Stimulated activated CD8-positive, alpha-beta memory T cell treated with anti-CD3 and anti-CD28 coated beads, Interleukin-15, amount 100 ng/mL, for 1 hour (primary cell): Measurements from ENCODE around the gene SLC6A6.

Experiments used
- DNase-seq: peaks from one replicate; pipeline ENCODE4 v3.0.0-alpha.2; 2020; ENCODE audit warnings: low read depth

SLC6A6 gene

DNA sequence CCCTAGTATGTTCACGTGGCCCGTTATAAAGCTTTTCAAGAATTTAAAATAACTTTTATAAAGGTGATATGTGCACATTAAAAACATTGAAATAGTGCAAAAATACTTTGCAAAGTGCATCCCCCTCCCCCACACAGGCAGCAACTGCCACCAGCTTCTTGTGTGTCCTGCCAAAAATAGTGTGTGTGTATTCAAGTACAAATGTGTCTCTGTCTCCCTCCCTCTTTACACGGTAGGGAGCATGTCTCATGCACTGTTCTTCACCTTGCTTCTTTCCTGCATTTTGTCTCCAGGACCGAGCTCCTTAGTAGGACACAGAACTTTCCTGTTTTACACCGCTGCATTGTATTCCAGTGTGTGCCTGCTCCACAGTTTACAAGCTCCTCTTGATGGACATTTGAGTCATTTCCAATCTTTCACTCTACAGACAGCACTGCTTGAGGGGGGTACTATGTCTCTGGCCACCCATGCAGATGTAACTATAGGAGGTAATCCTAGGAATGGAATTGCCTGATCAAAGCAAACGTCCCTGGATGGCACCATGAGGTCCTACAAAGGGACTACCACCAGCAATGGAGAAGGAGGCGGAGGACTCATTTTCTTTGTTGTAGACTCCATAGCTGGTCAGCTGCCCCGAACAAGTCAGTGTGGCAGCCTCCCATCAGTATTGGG lies 52.4 kb downstream of the SLC6A6 start:
- DNase-seq = no peak

DNA sequence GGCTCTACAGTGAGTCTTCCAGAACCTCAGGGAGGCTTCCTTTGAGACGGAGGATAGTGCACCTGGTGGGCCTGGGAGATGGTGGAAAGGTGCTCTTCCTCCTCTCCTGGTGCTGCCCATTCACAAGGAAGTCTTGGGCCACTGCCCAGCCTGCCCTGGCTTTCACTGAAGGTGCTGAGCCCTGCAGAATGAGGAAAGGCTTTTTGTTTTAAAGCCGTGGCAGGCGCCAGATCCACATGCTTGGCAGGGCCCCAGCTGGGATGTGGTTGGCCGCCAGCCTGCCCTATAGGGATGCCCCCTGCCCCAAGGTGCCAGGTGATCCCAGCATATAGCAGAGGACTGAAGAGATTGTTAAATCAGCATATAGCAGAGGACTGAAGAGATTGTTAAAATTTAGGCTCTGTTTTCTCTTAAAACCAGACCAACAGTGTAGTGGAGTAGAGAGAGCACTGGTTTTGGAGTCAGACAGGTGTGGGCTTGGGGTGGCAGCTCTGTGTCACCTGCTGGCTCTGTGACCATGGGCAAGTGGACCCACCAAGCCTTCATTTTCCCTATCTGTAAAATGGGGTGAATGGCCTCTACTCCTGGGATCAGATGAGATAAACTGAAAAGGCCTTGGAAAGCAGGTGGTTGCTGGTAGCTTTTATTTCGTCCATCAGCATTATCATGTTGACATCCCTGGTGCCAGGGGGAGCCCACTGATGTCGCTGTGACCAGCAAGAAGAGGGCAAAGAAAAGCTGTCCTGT lies 53.3 kb downstream of the SLC6A6 start:
- DNase-seq = no peak

DNA sequence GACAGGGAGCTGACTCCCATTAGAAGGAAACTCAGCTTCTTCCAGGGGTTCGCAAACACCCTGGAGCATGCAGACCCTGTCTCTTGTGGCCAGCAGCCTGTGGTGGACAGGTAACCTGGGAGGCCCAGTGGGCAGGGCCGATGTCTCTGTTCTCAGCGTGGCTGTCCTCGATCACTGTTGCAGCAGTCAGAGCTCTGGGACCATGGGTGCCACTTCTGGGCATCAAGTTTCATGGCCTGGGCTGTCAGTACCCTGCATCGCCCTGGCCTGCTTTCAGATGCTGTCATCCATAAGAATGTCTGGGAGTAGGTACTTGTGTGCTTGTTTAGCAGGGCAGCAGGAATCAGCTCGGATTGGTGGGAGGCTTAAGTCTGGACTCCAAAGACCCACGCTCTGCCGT lies 54.4 kb downstream of the SLC6A6 start:
- no peak for DNase-seq

DNA sequence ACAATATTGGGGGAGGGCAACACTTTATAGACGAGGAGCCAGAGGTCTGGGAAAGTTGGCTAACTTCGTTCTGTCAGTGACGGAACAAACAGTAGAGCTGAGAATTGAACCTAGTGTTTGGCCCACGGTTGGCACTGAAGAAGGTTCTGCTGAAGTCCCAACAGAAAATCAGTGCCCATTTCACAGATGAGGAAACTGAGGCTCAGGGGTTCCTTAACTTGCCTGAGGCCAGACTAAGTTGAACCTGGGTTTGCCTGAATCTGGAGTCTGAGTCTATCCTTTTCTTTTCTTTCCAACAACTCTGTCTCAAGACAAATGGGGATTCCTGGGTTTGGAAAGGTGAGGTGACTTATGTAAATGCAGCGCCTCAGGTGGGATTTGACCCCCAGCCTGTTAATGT lies 55.1 kb downstream of the SLC6A6 start:
- DNase-seq = no peak

DNA sequence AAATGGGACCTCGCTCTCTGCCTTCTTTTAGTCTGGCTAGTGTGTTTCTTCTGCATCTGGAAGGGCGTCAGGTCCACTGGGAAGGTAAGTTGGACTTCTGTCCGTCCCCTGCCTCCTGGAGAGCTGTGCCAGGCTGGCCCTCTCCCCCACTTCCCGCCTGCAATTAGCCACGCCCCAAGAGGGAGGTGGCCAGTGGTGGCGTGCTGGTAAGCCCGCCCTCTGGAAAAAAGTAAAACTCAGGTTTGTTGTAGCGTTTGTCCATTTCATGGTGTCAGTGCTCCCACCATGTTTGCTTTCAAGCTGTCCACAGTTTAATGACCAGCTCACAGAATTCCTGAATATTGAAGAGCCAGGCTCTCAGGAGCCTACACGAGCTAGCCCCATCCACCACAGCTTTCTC lies 55.6 kb downstream of the SLC6A6 start:
- no peak for DNase-seq

DNA sequence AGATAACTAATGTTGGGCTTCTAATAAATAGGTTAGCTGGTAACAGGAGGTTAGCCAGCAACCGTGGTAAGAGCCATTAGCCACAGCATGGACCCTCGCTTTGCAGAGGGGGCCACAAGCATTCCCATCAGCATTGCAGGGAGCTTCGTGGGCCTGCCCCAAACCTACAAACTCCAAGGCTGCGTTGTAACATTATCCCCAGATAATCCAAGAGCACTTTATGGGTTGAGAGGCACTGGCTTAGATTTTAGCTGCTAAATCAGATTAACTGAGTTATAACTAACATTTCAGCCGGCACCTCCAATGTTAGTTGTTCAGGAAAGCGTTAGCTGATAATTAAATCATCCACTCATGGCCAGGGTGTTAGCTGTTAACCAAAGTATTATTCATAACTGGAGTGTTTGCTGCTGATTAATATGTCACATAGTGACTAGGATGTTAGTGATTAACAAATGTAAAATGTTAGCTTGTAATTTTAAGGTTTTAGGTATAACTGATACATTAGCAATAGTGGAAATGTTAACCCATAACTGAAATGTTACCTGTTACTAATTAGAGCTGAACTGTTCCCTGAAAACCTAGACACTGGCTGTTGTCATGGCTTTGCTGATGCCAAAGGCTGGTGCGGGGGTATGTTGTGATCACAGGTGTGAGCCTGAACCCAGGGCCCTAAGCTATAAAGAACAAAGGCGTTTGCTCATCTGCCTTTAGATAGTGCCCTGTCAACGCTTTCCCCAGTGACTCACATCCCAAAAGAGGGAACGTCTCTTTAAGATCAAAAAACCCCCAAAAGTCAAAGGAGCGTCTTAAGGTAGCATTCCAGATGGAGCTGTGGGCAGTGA lies 56.2 kb downstream of the SLC6A6 start:
- no peak for DNase-seq

DNA sequence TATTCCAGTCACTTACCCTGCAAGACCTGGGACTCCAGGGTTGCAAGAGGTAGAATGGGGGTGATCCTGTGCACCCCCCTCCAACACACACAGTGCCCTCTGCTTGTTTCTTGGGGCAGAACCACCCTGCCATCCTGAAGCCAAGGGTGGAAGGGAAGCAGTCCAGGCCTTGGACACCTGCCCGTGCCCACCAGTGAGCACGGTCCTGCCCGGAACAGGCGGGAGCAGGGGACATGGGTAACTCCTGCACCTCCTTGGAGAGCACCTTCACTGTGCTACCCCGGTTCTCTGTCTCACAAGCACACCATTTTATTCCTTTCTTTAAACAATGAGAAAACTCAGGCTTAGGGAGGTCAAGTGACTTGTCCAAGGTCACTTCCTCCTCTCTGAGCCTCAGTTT lies 57.0 kb downstream of the SLC6A6 start:
- DNase-seq = no peak

DNA sequence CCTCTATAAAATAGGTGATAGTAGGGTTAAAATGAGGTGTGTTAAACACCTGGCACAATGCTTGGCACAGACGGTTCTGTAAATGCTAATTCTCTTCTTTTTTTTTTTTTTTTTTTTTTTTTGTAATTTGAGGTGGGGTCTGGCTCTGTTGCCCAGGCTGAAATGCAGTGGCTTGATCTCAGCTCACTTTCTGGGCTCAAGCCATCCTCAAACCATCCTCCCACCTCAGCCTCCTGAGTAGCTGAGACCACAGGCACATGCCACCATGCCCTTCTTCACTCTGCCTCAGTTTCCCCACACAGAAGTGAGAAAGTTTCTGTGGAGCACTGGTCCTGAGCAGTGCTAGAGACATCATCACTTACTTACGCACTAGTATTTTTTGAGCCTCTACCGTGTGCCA lies 57.4 kb downstream of the SLC6A6 start:
- no peak for DNase-seq

DNA sequence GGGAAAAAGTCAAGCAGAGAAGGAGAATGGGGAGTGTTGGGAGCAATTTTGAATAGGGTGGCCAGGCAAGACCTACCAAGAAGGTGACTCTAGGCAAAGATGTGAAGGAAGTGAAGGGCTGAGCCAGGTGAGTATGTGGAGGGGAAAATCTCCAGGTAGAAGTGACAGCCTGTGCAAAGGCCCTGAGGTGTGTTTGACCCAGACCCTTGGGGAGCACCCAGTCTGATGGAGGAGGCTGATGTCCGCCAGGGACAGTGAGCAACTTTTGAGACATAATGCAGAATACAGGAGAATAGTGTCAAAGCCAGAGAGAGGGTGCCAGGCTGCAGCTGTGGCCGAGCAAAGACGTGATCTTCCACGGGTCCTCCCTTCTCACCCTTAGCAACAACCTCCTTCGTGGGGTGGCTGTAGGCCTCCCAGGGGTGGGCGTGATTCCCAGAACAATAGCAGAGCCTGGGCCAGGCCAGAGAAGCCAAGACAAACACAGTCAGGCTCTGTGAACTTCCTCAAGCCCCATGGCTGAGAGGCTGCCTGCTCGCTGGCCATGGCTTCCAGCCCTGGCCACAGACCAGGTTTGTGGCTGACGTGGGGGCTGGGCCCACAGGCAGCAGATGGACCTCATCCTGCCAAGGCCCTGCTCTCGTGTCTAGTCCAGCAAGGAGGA lies 58.1 kb downstream of the SLC6A6 start:
- DNase-seq = no peak

DNA sequence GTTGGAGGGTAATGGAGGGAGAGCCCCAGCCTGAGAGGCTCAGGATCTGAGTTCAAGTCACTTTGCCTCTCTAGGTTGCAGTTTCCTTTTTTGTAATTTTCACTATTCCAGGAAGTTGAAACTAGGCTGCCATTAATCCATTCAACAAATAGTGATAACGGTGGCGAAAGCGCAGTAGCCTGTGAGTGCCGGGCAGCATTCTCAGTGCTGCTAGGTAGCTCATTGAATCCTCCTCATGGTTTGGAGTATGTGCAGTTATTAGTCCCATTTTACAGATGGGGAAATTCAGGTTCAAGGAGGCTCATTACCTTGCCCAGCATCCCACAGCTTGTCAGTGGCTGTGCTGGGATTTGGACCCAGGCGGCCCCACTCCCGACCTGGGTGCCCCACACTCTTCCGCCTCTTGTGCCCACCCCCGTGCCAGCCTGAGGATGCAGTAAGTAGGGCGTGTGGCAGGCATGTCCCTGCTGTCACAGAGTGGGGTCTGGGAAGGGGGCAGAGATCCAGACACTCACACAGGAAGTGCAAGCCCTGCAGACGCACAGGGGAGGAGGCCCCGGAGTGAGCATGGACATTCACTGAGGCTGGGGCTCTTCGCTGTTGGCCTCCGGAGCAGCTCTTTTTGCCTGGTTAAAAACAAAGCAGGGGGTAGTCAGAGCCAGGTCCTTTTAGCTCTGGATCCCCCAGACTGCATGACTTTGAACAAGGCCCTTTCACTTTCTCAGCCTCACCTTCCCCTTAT lies 58.8 kb downstream of the SLC6A6 start:
- DNase-seq = no peak

DNA sequence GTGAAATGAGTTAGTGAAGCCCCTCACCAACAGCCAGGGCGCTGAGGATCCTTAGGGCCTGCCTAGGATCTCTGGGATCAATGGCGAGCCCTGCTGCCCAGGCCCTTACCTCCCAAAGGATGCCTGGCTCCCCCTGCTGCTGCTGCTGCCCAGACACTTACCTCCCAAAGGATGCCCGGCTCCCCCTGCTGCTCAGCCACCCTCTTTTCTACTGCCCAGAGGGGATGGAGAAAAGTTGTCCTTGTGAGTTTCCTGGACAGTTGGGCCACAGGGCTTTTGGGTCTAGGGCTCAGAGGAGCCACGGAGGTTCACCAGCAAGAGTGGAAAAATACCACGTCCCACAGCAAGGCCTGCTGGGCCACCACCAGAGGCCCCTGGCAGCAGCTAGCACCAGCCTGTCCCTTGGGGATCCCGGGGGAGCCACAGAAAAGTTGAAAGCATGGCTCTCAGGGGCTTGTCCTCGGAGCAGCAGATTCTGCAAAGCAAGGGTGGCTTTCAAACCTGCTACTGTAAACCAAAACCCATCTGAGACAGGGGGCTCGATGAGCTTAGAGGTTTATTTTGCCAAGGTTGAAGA lies 59.4 kb downstream of the SLC6A6 start:
- DNase-seq = no peak

DNA sequence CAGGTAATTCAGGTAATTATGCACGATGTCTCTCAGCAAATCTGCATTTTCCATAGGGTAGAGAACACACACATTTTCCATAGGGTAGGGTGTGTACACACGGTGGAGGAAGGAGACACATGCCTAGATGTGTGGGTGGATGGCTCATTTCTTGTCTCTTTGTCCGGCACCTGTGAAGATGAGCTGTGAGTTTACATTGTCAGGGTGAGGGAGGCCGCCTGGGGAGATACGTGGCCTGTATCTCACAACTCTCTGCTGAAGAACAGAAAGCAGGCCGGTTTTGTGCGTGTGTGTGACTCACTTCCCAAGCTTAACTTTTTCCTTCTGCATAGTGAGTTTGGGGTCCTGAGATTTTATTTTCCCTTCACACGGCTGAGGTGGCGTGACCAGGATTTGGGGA lies 60.3 kb downstream of the SLC6A6 start:
- no peak for DNase-seq

DNA sequence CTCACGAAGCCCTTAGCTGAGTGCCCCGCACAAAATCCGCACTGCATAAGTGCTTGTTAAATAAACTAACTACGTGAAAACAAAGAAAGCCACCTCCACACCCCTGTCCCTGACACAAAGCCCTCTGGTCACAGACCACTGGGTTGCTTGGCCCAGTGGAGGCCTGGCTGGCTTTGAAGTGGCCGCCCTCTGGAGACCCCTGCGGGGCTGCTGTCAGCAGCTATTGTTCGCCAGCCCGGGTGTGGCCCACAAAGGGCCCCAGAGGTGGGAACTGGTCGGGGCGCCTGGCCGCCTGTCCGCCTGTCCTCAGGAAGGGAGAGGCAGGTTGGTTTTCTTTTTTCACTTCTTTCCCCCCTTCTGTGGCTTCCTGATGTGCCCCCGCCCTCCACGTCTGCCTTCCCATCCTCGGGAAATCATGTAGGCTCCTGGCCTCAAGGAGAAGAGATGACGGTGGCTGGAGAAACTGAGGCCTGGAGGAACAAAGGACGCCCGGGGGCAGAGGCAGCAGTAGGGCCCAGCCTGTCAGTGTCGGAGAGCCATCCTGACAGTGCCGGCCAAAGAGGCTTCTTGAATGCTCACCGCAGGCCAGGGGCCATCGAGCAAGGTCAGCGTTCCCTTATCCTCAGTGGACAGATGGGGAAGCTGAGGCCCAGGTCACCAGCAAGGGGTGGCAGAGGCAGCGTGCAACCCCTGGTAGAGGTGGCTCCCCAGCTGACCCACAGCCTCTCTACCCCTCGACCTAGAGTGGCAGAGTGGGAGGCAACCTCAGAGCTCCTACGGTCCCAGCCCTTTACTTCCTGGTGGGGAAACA lies 61.1 kb downstream of the SLC6A6 start:
- no peak for DNase-seq

DNA sequence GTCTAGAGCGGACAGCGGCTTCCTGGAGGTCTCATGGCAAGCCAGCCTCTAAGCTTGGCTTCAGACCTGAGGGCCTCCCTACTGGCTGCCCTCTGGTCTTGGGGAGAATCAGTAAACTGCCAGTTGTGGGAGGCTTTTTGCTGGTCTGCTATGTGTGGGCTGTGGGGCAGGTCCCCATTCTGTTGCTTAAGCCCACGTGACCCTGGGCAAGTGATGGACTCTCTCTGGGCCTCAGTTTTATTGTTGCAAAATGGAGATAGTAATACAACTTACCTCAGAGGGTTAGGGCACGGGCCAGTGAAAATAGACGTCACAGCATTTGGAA lies 61.7 kb downstream of the SLC6A6 start:
- DNase-seq = no peak

DNA sequence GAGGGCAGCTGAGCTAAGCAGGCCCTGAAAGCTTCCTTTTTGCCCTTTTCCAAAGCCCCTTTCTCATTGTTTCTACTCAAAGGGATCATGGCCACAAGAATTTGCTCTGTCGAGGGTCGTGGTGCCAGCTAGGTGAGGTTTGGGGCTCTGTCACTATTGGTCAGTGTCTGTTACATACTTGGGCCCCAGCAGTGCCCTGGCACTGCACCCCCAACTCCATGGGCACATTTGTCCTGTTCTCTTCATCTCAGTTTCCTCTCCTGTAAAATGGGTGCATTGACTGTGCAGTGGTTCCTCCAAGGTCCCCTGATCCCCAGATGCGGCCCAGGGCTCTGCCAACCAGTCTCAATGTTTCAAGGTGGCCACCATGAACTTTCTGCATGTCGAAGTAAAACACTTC lies 62.1 kb downstream of the SLC6A6 start:
- no peak for DNase-seq

DNA sequence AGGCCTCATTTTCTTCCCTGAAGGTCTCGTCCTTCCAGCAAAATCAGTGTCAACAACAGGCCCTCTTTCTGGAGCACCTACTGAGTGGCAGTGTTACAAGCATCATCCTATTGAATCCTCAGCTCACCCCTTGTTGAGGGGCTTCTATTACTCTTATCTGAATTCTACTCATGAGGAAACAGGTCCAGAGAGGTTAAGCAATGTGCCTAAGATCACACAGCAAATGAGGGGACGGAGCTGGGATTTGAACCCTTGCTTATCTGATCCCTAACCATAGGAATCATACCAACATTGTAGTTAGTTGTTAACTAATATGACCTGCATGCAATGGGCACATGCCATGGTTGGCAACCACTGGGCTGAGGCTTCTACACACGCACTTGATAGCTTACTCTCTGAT lies 63.0 kb downstream of the SLC6A6 start:
- no peak for DNase-seq

DNA sequence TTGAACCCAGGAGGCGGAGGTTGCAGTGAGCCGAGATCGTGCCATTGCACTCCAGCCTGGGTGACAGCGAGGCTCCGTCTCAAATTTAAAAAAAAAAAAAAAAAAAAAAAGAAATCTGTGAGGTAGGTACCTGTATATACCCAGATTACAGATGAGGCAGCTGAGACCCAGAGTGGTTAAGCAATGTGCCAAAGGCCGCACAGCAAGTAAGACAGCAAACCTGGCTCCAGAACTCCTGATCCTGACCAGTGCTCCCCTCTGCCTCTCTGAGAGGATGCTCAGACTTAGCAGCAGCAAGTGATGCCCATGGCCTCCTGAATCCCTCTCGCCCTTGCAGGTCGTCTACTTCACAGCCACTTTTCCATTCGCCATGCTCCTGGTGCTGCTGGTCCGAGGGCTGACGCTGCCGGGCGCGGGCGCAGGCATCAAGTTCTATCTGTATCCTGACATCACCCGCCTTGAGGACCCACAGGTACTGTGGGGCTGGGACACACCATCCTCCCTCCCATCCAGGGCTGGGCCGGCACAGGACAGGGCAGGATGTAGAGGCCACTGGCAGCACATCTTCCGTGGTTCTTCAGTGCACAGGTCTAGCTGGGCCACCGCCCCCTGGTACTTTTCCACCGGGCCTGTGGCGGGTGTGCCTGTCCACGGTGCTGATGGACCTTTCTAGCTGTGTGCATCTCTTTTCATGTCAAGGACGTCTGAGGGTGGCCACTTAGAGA lies 63.9 kb downstream of the SLC6A6 start:
- no peak for DNase-seq

DNA sequence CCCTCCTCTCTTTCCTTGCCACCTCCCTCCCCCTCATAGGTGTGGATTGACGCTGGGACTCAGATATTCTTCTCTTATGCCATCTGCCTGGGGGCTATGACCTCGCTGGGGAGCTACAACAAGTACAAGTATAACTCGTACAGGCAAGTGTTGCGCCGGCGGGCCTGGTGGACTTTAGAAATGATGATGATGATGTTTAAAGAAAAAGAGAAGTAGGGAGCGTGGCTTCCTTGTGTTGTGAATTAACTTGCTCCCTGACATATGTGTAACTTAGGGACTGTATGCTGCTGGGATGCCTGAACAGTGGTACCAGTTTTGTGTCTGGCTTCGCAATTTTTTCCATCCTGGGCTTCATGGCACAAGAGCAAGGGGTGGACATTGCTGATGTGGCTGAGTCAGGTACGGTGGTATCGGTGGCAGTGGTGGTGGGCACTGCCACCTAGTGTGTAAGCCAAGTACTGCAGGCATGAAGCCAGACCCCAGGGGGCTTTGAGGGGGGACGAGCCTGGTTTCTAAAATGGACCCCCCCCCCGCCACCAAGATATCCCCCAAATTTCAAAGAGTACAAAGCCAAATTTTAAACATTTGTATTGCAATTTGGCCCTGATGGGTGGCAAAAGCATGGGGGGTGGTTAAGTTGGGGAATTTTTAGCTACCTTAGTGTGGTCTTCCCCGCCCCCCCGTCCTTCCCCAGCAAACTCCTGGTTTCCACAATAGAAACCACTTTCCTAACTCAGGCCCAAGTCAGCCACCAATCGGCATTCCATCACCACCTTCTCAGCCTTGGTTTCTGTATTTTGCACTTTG lies 65.6 kb downstream of the SLC6A6 start:
- DNase-seq = peak; percentile 9

DNA sequence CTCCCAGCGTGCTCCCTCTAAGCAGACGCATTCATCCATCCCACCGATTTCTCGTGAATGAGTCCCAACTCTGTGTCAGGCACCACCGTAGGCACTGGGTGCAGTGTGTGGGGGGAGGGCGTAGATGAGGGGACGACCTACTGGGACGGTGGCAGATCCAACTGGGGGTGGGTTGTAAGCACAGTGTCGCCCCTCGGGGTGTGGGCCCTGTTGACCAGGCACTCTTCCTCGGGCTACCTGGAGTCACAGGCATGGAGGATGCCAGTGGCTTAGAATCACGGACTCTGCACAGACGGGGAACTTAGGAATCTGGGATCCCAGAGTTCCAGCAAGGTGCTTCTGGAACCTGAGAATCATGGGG lies 66.2 kb downstream of the SLC6A6 start:
- no peak for DNase-seq
